K562 (cell line): ENCODE data around the gene MOSPD3. TPM values are rescaled to one million over a fixed set of nuclear protein-coding genes. Genes with fewer than 3 reads are reported as not detected.

ENCODE experiments used
- CBFA2T3 ChIP-seq: fragments of 450-650 bp; IDR thresholded peaks from 2 replicates; pipeline ENCODE4 v1.6.1; 2017
- CCNT2 ChIP-seq: IDR thresholded peaks from 2 replicates; pipeline ENCODE4 v1.6.1; 2011; ENCODE audit warnings: borderline replicate concordance, low read depth, mild to moderate bottlenecking, moderate library complexity, mixed read lengths, low read length; ENCODE audit not compliant: insufficient read length; ENCODE audit errors: extremely low read depth
- FOXM1 ChIP-seq, 2 experiments: fragments of 450-650 bp in 1 of 2; sonication (generic) in 1 of 2; formaldehyde crosslinking in 1 of 2; IDR thresholded peaks; 2 replicates each; pipeline versions ENCODE4 v1.6.1 to v1.9.0; 2017 to 2022; ENCODE audit warnings: low read depth in 2 of 2, mild to moderate bottlenecking in 2 of 2, missing genetic modification reagents in 1 of 2, moderate library complexity in 1 of 2
- GATAD2A ChIP-seq: fragments of 450-650 bp; IDR thresholded peaks from 2 replicates; pipeline ENCODE4 v1.6.1; 2017
- LCOR ChIP-seq: sonication (generic); formaldehyde crosslinking; IDR thresholded peaks from 2 replicates; pipeline ENCODE4 v1.8.0; 2022; ENCODE audit warnings: mild to moderate bottlenecking, missing genetic modification reagents
- NEUROD1 ChIP-seq: fragments of 150-350 bp; IDR thresholded peaks from 2 replicates; pipeline ENCODE4 v1.6.1; 2014; ENCODE audit warnings: borderline replicate concordance, low read length, low read depth; ENCODE audit not compliant: partially characterized antibody
- RBFOX2 ChIP-seq: fragments of 200-400 bp; formaldehyde crosslinking; IDR thresholded peaks from 2 replicates; pipeline ENCODE4 v1.6.1; 2017; ENCODE audit warnings: low read depth, mild to moderate bottlenecking, low read length, moderate library complexity
- TAL1 ChIP-seq: fragments of 450-650 bp; IDR thresholded peaks from 2 replicates; pipeline ENCODE4 v1.6.1; 2016; ENCODE audit warnings: mild to moderate bottlenecking
- YY1 ChIP-seq, 3 experiments: IDR thresholded peaks; 2 replicates each; pipeline ENCODE4 v1.6.1; 2011; ENCODE audit warnings: low read length in 2 of 3, mild to moderate bottlenecking in 2 of 3, moderate library complexity in 2 of 3, borderline replicate concordance in 1 of 3, control low read depth in 1 of 3, low read depth in 1 of 3; ENCODE audit not compliant: insufficient read depth in 3 of 3, insufficient replicate concordance in 2 of 3, control insufficient read depth in 1 of 3, insufficient read length in 1 of 3; ENCODE audit errors: extremely low read depth in 1 of 3
- ZEB2 ChIP-seq: fragments of 450-650 bp; IDR thresholded peaks from 2 replicates; pipeline ENCODE4 v1.6.1; 2016
- ZNF24 ChIP-seq: fragments of 450-650 bp; IDR thresholded peaks from 2 replicates; pipeline ENCODE4 v1.6.1; 2016
- polyA plus RNA-seq, 8 experiments: library from polyadenylated mRNA; depleted of rRNA in 4 of 8; stranded (reverse) in 5 of 8; unstranded in 3 of 8; fragments of >200 nt; fragmentation: Nextera tagmentation in 2 of 8; fragmentation: Illumina TruSeq in 1 of 8; extraction: Ambion mirVana in 2 of 8; extraction: Trizol in 1 of 8; gene quantifications; 2 replicates each; pipeline versions ENCODE4 v1.2.1 to v1.2.3, GENCODE V29; 2011 to 2014; ENCODE audit warnings: inconsistent platforms in 1 of 8, missing spikeins in 1 of 8
- total RNA-seq, 7 experiments: library from RNA; depleted of rRNA in 6 of 7; stranded (reverse); fragments of >200 nt in 6 of 7; fragmentation: Illumina TruSeq in 2 of 7; extraction: Trizol in 2 of 7; gene quantifications; 2 replicates each; pipeline versions ENCODE4 v1.2.1 to v1.2.3, GENCODE V29; 2011 to 2021; ENCODE audit warnings: low replicate concordance in 1 of 7
- TF ChIP-seq, protein P1 (sequence below): fragments of 450-650 bp; IDR thresholded peaks from 2 replicates; pipeline ENCODE4 v1.6.1; 2016; ENCODE audit warnings: low read depth, mild to moderate bottlenecking, moderate library complexity
- TF ChIP-seq, protein P2 (sequence below): fragments of 200-800 bp; sonication (Bioruptor generic); IDR thresholded peaks from 2 replicates; pipeline ENCODE4 v1.6.1; 2017; ENCODE audit warnings: missing genetic modification characterization, missing compliant biosample characterization
- TF ChIP-seq, protein P3 (sequence below), 2 experiments: IDR thresholded peaks; 2 replicates each; pipeline ENCODE4 v1.6.1; 2012; ENCODE audit warnings: improper control_type of control experiment in 2 of 2, low read depth in 2 of 2, low read length in 2 of 2, borderline replicate concordance in 1 of 2
- TF ChIP-seq, protein P4 (sequence below): fragments of 450-650 bp; conservative IDR thresholded peaks from 2 replicates; pipeline ENCODE4 v1.6.1; 2016; ENCODE audit warnings: missing genetic modification characterization, low read depth, mild to moderate bottlenecking, control low read depth, missing compliant biosample characterization

MOSPD3 gene
- total and polyA plus RNA-seq, 9 of the 15 experiments (the other 6 are each of a cell fraction or from before 2014, with no cell fraction given), result 1.4 to 32.1 (median 7.3) TPM

DNA sequence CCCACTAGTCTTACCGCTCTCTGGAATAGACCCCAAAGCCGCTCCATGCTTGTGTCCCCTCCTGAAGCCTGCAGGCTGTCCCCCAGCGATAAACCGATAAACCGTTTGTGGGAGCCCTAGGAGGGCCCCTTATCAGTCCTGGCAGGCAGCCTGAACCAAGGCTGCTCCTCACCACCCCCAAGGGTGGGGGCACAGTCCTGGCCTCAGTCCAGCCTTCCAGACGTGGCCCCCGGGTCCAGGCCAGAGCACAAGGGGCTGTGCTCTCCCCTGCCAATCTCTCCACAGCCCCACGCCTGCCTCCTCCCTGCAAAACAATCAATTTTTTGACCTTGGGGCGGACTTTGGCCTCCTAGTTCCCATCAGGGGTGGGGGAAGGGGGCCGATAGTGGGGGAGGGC, 29.1 kb downstream of the MOSPD3 start, which contains the start of gene TFR2 (continued):
- TF ChIP-seq CCNT2 (peak; percentile 99), ZNF24 (peak; percentile 42; the same call in 1 of the 2 replicates), YY1 (IDR thresholded peaks at IDR 0.05; ENCODE audit: borderline replicate concordance in 1 of 3, control insufficient read depth in 1 of 3, extremely low read depth in 1 of 3, insufficient read depth in 3 of 3, insufficient read length in 1 of 3, insufficient replicate concordance in 2 of 3, low read depth in 1 of 3, low read length in 2 of 3) (peak in 2 of 3 experiments; percentile 29 to 47), FOXM1 (IDR thresholded peaks at IDR 0.05; ENCODE audit: low read depth) (peak; percentile 91), FOXM1 (CRISPR knock-in tag; IDR thresholded peaks at IDR 0.05; ENCODE audit: low read depth) (no peak), NEUROD1 (peak; percentile 95), TAL1 (peak; percentile 97), RBFOX2 (peak; percentile 51), ZEB2 (0 out of 2 replicates have a peak, but pooled peaks have one; percentile 23), LCOR (CRISPR knock-in tag) (peak; percentile 8; the same call in 1 of the 2 replicates), CBFA2T3 (peak; percentile 98), GATAD2A (peak; percentile 74)
- TF ChIP-seq, protein P1, sequence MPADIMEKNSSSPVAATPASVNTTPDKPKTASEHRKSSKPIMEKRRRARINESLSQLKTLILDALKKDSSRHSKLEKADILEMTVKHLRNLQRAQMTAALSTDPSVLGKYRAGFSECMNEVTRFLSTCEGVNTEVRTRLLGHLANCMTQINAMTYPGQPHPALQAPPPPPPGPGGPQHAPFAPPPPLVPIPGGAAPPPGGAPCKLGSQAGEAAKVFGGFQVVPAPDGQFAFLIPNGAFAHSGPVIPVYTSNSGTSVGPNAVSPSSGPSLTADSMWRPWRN, result peak; percentile 74; the same call in 1 of the 2 replicates
- TF ChIP-seq, protein P2, sequence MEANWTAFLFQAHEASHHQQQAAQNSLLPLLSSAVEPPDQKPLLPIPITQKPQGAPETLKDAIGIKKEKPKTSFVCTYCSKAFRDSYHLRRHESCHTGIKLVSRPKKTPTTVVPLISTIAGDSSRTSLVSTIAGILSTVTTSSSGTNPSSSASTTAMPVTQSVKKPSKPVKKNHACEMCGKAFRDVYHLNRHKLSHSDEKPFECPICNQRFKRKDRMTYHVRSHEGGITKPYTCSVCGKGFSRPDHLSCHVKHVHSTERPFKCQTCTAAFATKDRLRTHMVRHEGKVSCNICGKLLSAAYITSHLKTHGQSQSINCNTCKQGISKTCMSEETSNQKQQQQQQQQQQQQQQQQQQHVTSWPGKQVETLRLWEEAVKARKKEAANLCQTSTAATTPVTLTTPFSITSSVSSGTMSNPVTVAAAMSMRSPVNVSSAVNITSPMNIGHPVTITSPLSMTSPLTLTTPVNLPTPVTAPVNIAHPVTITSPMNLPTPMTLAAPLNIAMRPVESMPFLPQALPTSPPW (CRISPR knock-in tag), result peak; percentile 97
- TF ChIP-seq, protein P3, sequence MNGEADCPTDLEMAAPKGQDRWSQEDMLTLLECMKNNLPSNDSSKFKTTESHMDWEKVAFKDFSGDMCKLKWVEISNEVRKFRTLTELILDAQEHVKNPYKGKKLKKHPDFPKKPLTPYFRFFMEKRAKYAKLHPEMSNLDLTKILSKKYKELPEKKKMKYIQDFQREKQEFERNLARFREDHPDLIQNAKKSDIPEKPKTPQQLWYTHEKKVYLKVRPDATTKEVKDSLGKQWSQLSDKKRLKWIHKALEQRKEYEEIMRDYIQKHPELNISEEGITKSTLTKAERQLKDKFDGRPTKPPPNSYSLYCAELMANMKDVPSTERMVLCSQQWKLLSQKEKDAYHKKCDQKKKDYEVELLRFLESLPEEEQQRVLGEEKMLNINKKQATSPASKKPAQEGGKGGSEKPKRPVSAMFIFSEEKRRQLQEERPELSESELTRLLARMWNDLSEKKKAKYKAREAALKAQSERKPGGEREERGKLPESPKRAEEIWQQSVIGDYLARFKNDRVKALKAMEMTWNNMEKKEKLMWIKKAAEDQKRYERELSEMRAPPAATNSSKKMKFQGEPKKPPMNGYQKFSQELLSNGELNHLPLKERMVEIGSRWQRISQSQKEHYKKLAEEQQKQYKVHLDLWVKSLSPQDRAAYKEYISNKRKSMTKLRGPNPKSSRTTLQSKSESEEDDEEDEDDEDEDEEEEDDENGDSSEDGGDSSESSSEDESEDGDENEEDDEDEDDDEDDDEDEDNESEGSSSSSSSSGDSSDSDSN (IDR thresholded peaks at IDR 0.05; ENCODE audit: borderline replicate concordance in 1 of 2, low read depth in 2 of 2, low read length in 2 of 2), result no peak
- TF ChIP-seq, protein P4, sequence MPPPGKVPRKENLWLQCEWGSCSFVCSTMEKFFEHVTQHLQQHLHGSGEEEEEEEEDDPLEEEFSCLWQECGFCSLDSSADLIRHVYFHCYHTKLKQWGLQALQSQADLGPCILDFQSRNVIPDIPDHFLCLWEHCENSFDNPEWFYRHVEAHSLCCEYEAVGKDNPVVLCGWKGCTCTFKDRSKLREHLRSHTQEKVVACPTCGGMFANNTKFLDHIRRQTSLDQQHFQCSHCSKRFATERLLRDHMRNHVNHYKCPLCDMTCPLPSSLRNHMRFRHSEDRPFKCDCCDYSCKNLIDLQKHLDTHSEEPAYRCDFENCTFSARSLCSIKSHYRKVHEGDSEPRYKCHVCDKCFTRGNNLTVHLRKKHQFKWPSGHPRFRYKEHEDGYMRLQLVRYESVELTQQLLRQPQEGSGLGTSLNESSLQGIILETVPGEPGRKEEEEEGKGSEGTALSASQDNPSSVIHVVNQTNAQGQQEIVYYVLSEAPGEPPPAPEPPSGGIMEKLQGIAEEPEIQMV (tag), result no peak
- TF ChIP-seq, all 486 proteins: peak for 137
